ENCODE measurements around the gene CARD9.

DNA sequence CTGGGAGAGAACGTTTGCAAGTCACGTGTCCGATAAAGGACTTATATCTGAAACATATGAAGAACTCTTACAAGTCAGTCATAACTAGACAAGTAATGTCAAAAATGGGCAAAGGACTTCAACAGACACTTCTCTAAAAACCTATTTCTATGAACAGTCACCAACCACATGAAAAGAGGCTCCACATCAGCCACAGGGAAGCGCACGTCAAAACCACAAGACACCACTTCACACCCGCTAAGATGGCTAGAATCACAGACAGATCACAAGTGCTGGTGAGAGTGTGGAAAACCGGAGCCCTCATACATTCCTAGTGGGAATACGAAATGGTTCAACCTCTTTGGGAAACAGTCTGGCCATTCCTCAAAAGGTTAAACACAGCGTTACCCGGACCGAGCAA, 11.5 kb upstream of the CARD9 start:
- TF ChIP-seq CTCF (IDR thresholded peaks at IDR 0.05): no peak
- TF ChIP-seq POLR2A (IDR thresholded peaks at IDR 0.05): no peak

All from esophagus squamous epithelium (tissue), 4 donors.